GM18502 (cell line): ENCODE measurements around the gene SRRM2.

ENCODE experiments used
- ATAC-seq: cut with Tn5 transposase; IDR thresholded peaks from one replicate; pipeline ENCODE4 v1.9.1; 2021; ENCODE audit warnings: mild to moderate bottlenecking; ENCODE audit not compliant: unreplicated experiment, poor library complexity

The SRRM2 gene

DNA sequence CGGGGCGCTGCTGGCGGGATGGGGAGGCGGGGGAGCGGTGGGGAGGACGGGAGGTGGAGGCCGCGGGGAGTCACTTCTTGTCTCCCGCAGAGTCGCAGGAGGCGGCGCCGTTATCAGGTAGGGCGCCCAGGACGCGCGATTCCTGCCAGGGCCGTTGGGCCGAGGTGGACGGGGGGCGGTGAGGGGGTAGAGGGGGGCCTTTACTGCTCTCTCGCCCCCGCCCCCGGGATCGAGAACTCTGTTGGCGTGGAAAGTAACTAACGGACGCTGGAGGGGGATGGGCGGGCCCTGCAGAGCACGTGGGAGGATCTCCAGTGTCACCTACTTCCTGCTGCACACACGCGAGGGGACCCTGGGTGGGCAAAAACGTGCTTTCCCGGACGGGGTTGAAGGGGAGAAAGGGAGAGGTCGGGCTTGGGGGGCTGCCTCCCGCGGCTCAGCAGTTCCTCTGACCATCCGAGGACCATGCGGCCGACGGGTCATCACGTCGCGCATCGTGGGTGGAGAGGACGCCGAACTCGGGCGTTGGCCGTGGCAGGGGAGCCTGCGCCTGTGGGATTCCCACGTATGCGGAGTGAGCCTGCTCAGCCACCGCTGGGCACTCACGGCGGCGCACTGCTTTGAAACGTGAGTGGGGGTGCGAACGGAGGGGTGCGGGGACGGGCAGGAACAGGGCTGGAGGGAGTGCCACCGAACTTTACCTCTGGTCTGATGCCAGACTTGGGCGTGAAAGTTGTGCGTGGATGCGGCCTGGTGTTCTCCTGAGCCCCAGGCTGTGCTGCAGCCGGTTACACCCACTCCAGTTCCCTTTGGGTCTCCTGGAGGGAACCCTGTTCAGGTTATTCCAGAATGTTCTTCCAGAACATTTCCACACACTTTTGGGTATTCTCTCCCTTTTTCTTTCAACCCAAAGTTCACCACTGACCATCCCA lies 65.2 kb downstream of the SRRM2 start:
- no peak for ATAC-seq

DNA sequence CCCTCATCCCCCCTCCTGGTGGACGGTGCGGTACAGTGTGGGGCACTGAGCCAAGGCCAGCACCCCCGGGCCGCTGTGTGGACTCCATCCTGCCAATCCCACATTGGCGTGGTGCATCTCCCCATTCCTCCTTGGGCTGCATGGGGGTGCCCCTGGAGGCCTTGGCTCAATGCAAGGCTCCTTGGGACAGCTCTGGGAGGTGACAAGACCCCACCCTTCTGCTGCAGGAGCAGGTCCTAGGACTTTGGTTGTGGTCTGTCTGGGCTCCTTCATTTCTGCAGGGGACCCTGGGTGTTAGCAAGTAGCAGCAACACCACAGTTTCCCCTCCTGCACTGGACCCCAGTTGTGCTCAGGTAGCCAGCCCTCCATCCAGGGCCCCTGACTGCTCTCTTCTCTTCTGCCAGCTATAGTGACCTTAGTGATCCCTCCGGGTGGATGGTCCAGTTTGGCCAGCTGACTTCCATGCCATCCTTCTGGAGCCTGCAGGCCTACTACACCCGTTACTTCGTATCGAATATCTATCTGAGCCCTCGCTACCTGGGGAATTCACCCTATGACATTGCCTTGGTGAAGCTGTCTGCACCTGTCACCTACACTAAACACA lies 65.9 kb downstream of the SRRM2 start:
- no peak for ATAC-seq

DNA sequence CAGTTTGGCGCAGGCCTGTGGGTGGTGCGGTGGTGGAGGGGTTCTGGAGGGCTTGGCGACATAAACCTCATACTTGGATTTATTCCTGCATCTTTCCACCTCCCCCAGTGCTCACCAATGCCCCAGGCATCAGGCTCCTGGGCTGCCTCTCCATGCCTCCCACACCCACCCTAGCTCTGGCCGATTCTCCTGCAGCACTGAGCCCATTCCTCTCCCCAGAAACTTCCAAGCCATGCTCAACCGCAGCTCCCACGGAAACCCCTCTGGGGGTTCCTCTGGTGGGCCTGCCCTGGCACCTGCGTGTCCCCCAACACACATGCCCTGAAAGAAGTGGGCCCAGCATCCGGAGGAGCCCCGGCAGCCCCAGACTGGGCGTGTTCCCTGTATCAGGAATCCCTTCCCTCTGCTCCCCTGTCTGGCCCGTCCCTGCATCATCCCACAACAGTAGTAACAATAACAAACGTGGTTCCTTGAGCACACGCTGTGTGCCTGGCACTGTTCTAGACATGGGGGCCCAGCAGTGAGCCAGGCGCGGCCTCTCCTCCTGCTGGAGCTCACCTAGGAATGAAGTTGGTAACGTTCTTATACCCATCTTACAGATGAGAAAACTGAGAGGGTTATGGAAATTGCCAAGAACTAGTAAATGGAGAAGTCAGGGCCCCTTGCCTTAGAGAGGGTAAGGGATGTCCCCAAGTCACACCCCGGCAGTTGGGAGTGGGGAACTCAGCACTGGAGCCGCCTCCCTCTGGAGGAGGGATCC lies 66.9 kb downstream of the SRRM2 start:
- no peak for ATAC-seq

DNA sequence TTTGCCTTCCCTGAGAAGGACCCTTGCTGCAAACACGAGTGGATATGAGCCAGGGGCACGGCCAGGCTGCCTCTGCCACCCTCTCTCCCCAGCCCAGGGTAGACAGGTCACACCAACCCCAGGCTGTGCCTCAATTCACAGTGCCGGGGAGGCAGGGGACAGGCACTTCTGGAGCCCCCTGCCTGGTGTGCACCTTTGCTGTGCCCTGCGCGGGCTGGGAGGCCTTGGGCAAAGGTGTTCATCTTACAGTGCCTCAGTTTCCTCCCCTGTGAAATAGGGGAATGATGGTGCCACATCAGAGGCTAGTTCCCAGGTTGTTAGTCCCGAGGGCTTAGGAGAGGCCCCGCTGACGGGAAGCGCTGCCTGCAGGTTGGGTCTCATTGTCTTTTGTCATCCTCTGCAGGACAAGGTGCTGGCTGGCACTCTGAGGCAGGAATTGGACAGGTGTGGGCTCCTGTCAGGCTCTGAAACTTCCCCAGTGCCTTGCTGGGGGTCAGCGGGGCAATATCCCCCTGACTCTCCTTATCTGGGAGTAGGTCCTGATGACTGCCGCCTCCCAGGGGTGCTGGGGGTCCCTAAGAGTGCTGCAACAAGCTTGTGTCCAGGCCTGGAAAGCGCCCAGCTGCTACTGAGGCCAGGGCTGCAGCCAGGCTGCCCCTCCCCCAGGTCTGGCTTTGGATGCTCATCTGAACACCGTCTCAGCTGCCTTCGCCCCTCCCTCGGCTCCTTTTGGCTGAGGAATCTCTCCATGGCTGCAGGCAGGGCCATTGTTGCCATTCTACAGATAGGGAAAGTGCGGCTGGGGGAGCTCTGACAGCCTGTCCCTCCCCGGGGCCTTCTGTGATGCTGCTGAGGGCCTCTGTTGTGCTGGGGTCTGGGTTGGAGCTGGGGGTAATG lies 67.7 kb downstream of the SRRM2 start:
- no peak for ATAC-seq
